Pons (tissue), 1 donor: ENCODE measurements around the gene GNG7.
"Not testable (repeated sequence)": the region's sequence is repeated elsewhere in the genome, so short reads cannot be mapped to it uniquely, and the experiment has no call there.

Experiments used
- DNase-seq: peaks from one replicate; pipeline ENCODE4 v3.0.0-alpha.2; 2016; ENCODE audit warnings: low spot score

Gene GNG7

DNA sequence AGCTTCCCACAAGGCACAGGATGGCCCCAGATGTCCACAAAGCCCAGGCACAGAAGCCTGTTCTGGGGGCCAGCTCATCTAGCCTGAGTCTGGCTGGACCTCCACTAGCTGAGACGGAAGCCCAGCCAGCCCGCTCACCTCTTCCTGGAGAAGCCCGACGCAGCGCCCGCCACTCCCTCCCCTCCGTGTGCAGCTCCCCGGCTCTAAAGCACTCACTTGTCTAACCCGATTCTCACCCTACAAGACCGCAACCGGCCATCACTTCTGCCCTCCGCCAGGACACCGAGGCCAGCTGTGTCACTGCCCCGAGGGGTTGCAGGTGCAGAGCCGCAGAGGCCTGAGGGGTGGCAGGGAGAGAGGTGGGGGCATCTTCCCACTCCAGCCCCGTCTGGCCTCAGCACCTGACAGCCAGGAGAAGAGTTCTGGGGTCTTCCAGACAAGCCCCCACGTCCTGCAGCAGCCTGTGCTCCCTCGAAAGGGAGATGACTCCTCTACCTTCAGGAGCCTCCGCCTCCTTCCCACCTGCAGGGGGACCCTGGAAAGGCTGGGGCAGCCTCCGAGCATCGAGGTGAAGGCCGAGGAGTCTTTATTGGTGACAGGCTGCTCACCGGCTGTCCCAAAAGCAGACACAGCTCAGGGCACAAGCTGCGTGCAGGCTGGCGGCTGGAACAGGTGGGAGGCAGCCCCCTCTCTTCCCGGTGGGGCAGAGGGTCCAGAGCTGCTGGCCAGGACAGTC, 24.6 kb upstream of the GNG7 start:
- no peak for DNase-seq

DNA sequence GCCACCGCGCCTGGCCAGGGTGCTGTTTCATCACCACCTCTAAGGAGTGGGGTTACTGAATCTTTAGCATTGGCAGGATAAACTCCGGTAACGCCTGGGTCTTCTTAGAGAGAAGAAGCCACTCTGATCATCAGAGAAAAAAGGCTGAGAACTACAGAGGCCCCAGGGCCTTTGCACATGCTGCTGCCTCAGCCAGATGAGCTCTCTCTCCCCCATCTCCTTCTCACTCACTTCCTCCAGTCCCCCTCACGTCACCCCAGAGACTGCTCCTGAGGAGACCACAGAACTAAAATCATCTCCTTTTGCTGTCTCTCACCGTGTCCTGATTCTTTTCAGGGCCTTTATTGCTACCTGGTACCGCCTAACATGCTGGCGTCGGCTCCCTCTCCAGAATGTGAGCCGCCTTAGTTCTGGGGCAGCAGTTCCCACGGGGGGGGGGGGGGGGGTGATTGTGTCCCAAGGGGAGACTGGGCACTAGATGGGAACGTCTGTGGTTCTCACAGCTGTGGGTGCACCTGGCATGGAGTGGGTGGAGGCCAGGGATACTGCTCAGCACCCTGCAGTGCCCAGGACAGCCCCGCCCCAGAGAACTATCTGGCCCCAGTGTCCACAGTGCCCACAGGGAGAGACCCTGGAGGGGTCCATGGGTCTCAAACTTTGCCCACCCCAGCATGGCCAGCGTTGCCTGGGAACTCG, 23.8 kb upstream of the GNG7 start:
- no peak for DNase-seq

DNA sequence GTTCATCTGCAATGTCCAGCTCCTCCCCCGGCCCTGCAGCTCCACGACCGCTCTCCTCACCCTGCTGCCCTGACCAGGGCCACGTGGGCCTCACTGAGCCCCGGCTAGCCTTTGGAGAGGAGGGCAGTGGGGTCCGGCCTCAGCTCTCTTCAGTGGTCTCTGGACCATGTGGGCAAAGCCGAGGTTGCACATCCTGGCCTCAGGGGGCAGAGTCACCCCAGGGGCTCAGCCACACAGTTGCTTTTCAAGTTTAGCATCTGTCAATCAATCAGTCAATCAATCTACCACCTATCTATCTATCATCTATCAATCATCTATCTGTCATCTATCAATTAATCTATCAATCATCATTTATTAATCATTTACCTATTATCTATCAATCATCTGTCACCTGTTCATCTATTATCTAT, 21.7 kb upstream of the GNG7 start:
- DNase-seq: no peak

DNA sequence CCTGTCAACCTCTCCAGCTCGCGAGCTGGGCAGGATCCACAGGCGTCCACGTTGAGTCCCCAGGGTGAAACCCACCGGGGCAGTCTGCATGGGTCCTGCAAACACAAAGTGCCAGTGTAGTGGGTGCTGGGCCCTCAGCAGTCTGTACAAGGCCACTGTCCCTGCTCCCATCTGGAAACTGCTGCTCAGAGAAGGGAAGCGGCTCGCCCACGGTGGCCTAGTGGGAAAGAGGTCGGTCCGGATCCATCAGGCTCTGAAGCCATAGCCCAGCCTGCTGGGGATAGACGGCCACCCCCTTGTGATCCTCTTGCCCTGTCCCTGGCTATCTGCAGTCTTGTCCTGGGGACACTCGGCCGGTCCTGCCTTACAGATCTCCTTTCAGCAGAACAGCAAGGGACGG, 21.3 kb upstream of the GNG7 start:
- no peak for DNase-seq

- DNase-seq: no peak
Measured at GRCh38 chr19:2723345-2723715, 20.8 kb upstream of the GNG7 start.

- peak; percentile 39 for DNase-seq
Measured at GRCh38 chr19:2722541-2723344, 20.2 kb upstream of the GNG7 start.

DNA sequence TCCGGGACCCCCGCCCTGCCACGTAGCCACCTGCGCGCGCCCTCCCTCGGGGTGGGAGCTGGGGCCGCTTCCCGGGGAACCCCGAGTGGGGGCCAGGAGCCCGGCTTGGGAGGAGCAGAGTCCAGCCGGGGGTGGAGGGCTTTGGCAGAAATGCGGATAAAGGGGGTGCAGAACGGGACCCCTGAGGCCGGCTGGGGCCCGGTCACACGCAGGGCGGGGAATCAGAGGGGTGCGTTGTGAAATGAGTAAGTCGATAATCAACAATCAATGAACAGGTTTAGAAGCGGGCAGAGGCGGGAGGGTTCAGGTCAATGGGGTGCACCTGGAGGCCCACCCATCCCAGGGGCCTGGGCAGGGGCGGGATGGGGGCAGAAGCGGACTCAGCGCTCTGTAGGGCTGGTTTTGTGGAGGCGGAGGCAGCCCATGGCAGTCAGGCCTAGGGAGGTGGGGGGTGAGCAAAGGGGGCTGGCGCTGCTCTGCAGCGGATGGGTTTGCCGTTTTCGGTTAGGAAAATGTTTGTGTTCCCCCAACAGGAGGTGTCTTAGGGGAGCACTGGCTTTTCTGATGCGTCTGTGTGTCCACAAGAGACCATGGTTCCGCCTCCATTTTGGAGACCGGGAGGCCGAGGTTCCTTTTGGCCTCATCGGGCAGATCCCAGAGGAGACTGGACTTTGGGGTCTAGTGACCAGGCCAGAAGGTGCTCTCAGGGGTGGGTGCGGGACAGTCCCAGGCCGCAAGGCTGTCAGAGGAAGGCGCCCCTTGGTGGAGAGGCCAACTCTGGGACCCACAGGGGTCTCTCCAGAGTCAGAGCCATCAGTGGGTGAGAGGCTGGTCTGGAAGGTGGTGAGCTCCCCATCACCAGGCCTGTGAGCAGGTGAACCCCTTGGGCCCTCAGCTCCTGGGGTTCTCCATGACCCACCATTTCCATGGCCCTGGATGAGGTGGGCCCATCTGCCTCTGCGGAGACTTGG, 19.4 kb upstream of the GNG7 start:
- DNase-seq: no peak

DNA sequence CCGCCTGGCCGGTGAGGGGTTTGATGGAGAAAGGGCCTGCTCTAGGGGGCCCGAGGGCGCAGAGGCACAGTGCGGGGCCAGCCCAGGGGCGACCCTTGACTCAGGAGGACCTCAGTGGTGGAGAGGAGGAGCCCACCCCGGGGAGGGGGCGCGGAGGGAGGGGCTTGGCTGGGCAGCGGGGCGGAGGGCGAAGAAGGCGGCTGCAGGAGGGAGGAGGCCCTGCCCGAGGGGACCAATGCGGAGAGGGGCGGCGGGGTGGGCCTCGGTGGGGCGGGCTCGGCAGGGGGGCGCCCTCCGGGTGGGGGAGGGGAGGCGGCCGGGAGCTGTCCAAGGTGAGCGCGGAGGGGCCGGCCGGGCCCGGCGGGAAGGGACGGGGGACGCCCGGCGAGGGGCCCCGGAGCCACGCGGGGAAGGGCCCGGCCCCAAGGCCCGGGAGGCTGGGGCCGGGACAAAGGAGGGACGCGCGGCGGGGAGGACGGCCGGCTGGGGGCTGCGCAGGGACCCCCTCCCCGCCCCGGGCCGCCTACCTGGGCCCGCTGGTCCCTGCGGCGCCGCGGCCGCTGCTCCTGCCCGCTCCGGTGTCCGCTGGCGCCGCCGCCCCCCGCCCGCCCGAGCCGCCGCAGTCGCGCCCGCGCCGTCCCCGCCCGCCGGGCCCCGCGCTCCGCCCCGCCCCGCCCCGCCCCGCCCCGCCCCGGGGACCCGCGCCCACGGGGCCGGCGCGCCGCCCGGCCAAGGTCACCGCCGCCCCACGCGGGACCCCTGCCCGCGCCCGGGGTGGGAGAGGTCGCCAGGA, 18.5 kb upstream of the GNG7 start, which contains the start of gene DIRAS1:
DIRAS1 (minus strand) TSS at position 596 of the 793 bp plus-strand sequence. CDS start 3,566 bp downstream, outside the sequence.
- no peak for DNase-seq

- peak; percentile 52 for DNase-seq
Measured at GRCh38 chr19:2719920-2720776, 17.7 kb upstream of the GNG7 start.

DNA sequence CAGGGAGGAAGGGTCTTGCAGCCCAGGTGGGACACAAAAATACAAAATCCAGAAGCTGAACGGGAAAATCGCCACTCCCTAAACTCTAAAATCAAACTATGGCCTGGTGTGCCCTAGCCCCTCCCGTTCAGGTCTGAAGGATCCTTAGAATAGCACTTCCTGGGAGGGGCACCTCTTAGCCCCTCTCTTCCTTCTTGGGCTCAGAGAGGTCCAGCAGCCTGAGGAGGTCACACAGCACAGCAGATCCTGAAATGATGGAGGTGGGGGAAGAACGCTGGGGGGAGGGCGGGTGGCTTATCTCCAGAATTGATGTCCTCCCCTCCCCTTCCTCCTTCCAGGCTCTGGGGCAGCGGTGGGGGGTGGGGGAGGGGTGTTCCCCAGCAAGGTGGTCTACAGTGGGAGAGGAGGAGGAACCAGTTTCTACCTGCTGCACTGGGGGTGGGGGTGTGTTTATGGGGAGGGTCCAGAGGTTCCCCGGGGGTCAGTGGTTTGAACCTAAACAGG, 16.8 kb upstream of the GNG7 start:
- no peak for DNase-seq

DNA sequence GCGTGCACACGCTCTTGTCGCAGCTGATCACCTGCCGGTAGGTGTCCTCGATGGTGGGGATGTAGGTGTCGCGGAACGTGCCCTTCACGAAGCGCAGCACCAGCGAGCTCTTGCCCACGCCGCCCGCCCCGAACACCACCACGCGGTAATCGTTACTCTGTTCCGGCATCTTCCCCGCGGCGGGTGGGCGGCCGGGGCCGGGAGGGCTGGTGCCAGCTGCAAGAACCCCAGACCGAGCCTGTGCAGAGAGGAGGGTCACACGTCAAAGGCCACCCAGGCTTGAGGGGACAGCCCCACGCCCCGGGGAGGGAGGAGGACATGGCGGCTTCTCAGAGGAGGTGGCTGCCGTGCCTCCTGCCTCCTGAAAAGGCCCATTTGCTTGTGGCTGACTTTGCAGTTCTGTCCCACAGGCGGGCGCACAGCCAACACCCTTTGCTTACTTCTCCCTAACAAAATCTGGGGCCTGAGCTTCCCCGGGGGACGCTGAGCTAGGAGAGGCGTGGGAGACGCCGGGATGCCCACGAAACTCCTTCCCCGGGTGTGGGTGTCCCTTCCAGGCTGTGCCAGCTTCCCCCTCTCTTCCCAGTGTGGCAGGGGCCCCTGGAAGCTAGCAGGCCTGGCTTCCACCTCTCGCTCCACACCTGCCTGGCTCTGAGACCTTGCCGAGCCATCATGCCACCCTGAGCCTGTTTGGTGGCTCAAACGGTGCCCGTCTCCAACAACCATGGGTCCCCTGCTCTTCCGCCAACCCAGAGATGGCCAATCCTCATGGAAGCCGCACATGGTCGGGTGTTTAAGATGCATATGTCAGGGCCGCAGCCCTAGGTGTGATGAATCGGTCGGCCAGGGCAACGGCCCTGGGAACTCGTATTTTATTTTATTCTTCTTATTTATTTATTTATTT, 15.4 kb upstream of the GNG7 start:
- DNase-seq: no peak

- DNase-seq: no peak
Measured at GRCh38 chr19:2716722-2717637, 14.5 kb upstream of the GNG7 start.

DNA sequence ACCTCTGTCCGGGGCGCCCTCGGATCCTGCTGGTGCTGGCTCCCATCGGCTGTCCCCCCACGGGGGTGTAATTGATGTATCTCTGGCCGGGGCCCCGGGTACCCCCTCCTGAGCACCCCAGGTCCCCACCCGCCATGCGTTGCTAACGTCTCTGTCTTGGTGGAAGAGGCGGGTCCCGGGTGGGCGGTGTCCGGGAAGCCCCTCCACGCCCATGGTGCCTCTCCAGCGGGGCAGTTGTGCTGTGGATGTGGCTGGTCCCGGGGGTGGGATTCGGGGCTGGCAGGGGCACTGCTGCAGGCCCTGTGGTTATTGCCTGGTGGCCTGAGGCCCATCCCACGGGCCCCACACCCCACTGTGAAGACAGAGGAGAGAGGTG, 13.8 kb upstream of the GNG7 start:
- DNase-seq: no peak

DNA sequence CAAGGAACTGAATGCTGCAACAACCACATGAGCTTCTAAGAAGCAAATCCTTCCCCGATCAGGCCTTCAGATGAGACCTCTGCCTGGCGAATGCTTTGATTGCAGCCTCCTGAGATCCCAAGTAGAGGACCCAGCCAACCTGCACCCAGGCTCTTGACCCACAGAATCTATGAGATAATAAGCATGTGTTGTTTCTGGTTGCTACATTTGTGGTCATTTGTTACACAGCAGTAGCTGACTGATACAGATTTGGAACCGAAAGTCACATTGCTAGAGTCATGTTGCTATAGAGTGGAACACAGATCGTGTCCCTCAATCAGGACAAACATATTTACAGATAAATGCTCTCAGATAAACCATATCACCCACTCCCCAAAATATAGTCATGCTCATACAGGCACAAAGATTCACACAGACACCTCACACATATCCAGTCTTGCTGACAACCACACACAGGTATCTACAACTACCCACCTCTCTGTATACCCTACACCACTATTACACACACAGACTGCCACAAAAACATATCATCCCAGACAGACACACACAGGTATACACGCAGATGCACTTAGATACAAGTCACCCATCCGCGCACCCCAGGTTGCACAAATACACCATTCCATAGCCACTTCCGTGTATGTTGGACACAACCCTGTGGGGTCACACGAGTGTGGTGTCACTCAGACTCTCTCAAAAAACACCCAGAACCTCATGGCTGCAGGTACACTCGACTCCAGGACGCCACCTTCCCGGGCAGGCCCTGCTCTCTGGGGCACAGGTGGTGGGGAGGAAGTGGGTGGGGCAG, 13.2 kb upstream of the GNG7 start:
- no peak for DNase-seq

DNA sequence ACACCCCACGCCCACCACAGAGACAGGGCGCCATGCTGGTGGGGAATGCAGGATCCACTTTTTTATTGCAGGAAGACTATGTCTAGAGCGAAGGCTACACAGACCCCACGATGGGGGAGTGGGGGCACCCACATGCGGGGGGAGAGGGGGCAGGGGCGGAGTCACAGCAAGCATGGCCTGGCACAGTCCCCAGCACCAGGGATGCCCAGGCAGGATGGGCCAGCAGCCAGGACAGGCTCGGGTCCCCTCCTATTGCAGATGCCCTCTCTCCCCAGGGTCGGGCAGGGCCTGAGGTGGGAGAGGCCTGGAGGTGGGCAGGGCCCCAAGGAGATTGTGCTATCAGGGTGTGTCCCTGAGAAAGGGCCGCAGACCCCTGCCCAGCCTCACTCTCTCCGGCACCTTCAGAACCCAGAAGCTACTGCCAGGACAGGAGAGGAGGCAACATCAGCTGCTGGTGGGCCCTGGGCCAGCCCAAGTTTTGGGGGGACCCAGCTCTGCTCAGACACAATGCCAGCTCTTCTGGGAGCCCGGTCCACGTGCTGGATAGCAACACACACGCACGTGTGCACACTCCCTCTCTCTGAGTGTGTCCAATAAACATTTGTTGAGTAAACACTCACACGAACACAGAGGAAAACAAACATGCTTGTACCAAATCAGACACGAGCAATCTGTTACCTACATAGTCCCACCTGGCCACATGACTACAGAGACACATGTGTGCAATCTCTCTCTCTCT, 12.2 kb upstream of the GNG7 start:
- DNase-seq: no peak

DNA sequence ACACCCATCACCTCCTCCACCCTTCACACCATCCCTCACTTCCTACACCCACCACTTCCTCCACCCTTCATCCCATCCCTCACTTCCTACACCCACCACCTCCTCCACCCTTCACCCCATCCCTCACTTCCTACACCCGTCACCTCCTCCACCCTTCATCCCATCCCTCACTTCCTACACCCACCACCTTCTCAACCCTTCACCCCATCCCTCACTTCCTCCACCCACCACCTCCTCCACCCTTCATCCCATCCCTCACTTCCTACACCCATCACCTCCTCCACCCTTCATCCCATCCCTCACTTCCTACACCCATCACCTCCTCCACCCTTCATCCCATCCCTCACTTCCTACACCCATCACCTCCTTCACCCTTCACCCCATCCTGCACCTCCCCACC, 11.6 kb upstream of the GNG7 start:
- not testable (repeated sequence) for DNase-seq
